ENCODE data around the gene HEATR5A. TPM values are rescaled to one million over a fixed set of nuclear protein-coding genes. Genes with fewer than 3 reads are reported as not detected.
"Not testable (repeated sequence)": the region's sequence is repeated elsewhere in the genome, so short reads cannot be mapped to it uniquely, and the experiment has no call there.

HEATR5A gene
- total RNA-seq, 1 donor from 2014 or later: 11.6 TPM

- no peak overlapping the region for H3K27ac ChIP-seq
- no peak overlapping the region for H3K4me3 ChIP-seq
- no peaks in the 10 kb centered on the region for H3K9me3 ChIP-seq
- no peak for DNase-seq (ENCODE audit: low spot score in 2 of 2)
- TF ChIP-seq, protein P1, sequence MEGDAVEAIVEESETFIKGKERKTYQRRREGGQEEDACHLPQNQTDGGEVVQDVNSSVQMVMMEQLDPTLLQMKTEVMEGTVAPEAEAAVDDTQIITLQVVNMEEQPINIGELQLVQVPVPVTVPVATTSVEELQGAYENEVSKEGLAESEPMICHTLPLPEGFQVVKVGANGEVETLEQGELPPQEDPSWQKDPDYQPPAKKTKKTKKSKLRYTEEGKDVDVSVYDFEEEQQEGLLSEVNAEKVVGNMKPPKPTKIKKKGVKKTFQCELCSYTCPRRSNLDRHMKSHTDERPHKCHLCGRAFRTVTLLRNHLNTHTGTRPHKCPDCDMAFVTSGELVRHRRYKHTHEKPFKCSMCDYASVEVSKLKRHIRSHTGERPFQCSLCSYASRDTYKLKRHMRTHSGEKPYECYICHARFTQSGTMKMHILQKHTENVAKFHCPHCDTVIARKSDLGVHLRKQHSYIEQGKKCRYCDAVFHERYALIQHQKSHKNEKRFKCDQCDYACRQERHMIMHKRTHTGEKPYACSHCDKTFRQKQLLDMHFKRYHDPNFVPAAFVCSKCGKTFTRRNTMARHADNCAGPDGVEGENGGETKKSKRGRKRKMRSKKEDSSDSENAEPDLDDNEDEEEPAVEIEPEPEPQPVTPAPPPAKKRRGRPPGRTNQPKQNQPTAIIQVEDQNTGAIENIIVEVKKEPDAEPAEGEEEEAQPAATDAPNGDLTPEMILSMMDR (IDR thresholded peaks at IDR 0.05): no peak
- intact Hi-C loops (cut with DNase I): loop anchor here (10.0 kb wide), 1 partner anchor 58 kb away; no protein-coding TSS in a partner anchor
- no peaks in the 10 kb centered on the region for H3K27me3 ChIP-seq
- H3K4me1 ChIP-seq: no peaks in the 10 kb centered on the region
- peaks cover 21 to 38% of the 10 kb centered on the region in 2 donors for H3K36me3 ChIP-seq
Observed at GRCh38 chr14:31387091-31387490, 33.3 kb downstream of the HEATR5A start.

- Histone ChIP-seq H3K4me1 (no peaks in the 10 kb centered on the region), H3K9me3 (no peaks in the 10 kb centered on the region), H3K36me3 (peaks cover 28 to 40% of the 10 kb centered on the region in 2 donors), H3K27ac (no peak overlapping the region), H3K4me3 (no peak overlapping the region), H3K27me3 (no peaks in the 10 kb centered on the region)
- no peak for DNase-seq (ENCODE audit: low spot score in 2 of 2)
- TF ChIP-seq, protein P1 (IDR thresholded peaks at IDR 0.05): no peak
- intact Hi-C loops (cut with DNase I): loop anchor here (10.0 kb wide), 1 partner anchor 59 kb away; no protein-coding TSS in a partner anchor
Observed at GRCh38 chr14:31386271-31386670, 34.1 kb downstream of the HEATR5A start.

- H3K27ac ChIP-seq: no peak overlapping the region
- H3K36me3 ChIP-seq: peaks cover 51 to 66% of the 10 kb centered on the region in 2 donors
- no peaks in the 10 kb centered on the region for H3K4me1 ChIP-seq
- DNase-seq (ENCODE audit: low spot score in 2 of 2): no peak
- TF ChIP-seq, protein P1 (IDR thresholded peaks at IDR 0.05): no peak
- intact Hi-C loops (cut with DNase I): loop anchor here (10.0 kb wide), 1 partner anchor 63 kb away; no protein-coding TSS in a partner anchor
- no peaks in the 10 kb centered on the region for H3K27me3 ChIP-seq
- no peak overlapping the region for H3K4me3 ChIP-seq
- no peaks in the 10 kb centered on the region for H3K9me3 ChIP-seq
Observed at GRCh38 chr14:31382221-31382620, 38.1 kb downstream of the HEATR5A start.

DNA sequence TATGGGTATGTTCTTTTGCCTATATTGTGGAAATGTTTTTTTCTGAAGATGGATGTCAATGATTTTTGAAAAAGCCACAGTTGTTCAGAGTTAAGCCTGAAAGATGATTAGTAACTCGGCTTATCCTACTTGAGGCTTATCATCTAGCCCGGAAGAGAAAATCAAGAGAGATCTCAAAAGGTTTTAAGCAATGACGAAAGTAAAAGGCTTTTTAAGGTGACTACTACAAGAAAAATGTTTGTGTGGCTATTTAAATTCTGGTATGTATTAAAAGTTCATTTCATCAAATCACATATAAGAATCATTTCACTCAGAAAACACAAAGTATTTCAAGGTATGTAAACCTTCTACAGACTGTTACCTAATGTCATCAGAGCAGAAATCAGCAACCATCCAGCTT, 40.2 kb downstream of the HEATR5A start:
- TF ChIP-seq, protein P1 (IDR thresholded peaks at IDR 0.05): no peak
- no peaks in the 10 kb centered on the region for H3K4me1 ChIP-seq
- H3K4me3 ChIP-seq: no peak overlapping the region
- H3K27ac ChIP-seq: no peak overlapping the region
- no peaks in the 10 kb centered on the region for H3K9me3 ChIP-seq
- intact Hi-C loops (cut with DNase I): loop anchor here (10.0 kb wide), 1 partner anchor 65 kb away; no protein-coding TSS in a partner anchor
- H3K27me3 ChIP-seq: no peaks in the 10 kb centered on the region
- H3K36me3 ChIP-seq: peaks cover 49 to 70% of the 10 kb centered on the region in 2 donors
- DNase-seq (ENCODE audit: low spot score in 2 of 2): no peak

DNA sequence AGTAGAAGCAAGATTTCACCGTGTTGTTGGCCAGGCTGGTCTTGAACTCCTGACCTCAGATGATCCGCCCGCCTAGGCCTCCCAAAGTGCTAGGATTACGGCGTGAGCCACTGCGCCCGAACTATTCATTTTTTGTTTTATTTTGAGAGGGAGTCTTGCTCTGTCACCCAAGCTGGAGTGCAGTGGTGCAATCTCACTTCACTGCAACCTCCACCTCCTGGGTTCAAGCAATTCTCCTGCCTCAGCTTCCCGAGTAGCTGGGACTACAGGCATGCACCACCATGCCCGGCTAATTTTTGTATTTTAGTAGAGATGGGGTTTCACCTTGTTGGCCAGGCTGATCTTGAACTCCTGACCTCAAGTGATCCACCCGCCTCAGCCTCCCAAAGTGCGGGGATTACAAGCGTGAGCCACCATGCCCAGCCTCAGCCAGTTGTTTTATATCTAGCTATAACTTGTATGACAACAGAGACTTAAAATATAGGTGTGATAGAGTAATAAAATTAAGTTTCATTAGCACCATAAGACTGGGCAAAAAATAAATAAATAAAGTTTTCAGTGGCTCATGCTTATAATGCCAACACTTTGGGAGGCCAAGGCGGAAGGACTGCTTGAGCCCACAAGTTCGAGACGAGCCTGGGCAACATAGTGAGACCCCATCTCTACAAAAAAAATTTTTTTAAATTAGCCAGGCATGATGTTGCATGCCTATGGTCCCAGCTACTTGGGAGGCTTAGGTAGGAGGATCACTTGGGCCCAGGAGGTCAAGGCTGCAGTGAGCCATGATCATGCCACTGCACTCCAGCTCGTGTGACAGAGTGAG, 41.0 kb downstream of the HEATR5A start:
- H3K36me3 ChIP-seq: peaks cover 53 to 67% of the 10 kb centered on the region in 2 donors
- not testable (repeated sequence) for H3K9me3 ChIP-seq

DNA sequence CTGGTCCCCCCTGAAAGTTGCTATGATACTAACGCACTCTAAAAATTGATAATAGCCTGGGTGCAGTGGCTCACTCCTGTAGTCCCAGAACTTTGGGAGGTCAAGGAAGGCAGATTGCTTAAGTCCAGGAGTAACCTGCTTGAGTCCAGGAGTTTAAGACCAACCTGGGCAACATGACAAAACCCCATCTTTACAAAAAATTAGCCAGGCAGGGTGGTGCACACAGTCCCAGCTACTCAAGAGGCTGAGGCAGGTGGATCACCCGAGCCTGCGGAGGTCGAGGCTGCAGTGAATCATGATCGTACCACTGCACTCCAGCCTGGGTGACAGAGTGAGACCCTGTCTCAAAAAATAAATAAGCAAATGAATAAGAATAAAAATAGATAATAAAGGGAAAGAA, 42.9 kb downstream of the HEATR5A start:
- Histone ChIP-seq H3K27me3 (no peaks in the 10 kb centered on the region), H3K27ac (no peak overlapping the region), H3K4me1 (no peaks in the 10 kb centered on the region), H3K4me3 (no peak overlapping the region), H3K9me3 (no peaks in the 10 kb centered on the region), H3K36me3 (peaks cover 42 to 61% of the 10 kb centered on the region in 2 donors)
- TF ChIP-seq, protein P1 (IDR thresholded peaks at IDR 0.05): no peak
- intact Hi-C loops (cut with DNase I): no loop called here
- DNase-seq (ENCODE audit: low spot score in 2 of 2): no peak

More for the DNA sequence above, 41.0 kb downstream of the HEATR5A start:
- H3K27me3 ChIP-seq; H3K4me1 ChIP-seq; H3K4me3 ChIP-seq; H3K27ac ChIP-seq; intact Hi-C loops (cut with DNase I); DNase-seq (ENCODE audit: low spot score in 2 of 2): not testable (repeated sequence)

All from ascending aorta (tissue), 2 donors.